ENCODE measurements around the gene CHD2.
"Not testable (repeated sequence)": the region's sequence is repeated elsewhere in the genome, so short reads cannot be mapped to it uniquely, and the experiment has no call there.

Gene CHD2

GRCh38 chr15:93026380-93026817 is 126.3 kb downstream of the CHD2 start:
- peaks cover 66% of the 10 kb centered on the region for H3K4me1 Mint-ChIP-seq
- no peak overlapping the region for H3K4me3 Mint-ChIP-seq
- H3K27me3 Mint-ChIP-seq, result no peaks in the 10 kb centered on the region
- peaks cover 58% of the 10 kb centered on the region for H3K36me3 Mint-ChIP-seq (ENCODE audit: insufficient read depth)
- DNase-seq (ENCODE audit: low spot score in 2 of 2) (no peak), ATAC-seq (replicated peaks; ENCODE audit: extremely low read depth, poor library complexity, severe bottlenecking) (no peak)
- no peaks in the 10 kb centered on the region for H3K9me3 Mint-ChIP-seq
- peak overlapping the region; percentile 66 for H3K27ac Mint-ChIP-seq (ENCODE audit: low read depth)

- peaks cover 56% of the 10 kb centered on the region for H3K4me1 Mint-ChIP-seq
Observed at GRCh38 chr15:93027413-93027812, 127.3 kb downstream of the CHD2 start.

GRCh38 chr15:93028111-93028631 is 128.0 kb downstream of the CHD2 start:
- H3K36me3 Mint-ChIP-seq (ENCODE audit: insufficient read depth), result peaks cover 40% of the 10 kb centered on the region
- peaks cover 49% of the 10 kb centered on the region for H3K4me1 Mint-ChIP-seq
- no peak overlapping the region for H3K4me3 Mint-ChIP-seq
- H3K27me3 Mint-ChIP-seq, result no peaks in the 10 kb centered on the region
- no peaks in the 10 kb centered on the region for H3K9me3 Mint-ChIP-seq
- DNase-seq (ENCODE audit: low spot score in 2 of 2), result no peak
- H3K27ac Mint-ChIP-seq (ENCODE audit: low read depth), result peak overlapping the region; percentile 29
- ATAC-seq (replicated peaks; ENCODE audit: extremely low read depth, poor library complexity, severe bottlenecking), result no peak

More at GRCh38 chr15:93027413-93027812, 127.3 kb downstream of the CHD2 start:
- ATAC-seq (replicated peaks; ENCODE audit: extremely low read depth, poor library complexity, severe bottlenecking) (no peak), DNase-seq (ENCODE audit: low spot score in 2 of 2) (no peak)
- Mint-ChIP-seq H3K36me3 (ENCODE audit: insufficient read depth) (peaks cover 48% of the 10 kb centered on the region), H3K27ac (ENCODE audit: low read depth) (peak overlapping the region; percentile 35), H3K9me3 (no peaks in the 10 kb centered on the region), H3K27me3 (no peaks in the 10 kb centered on the region), H3K4me3 (no peak overlapping the region)

- ATAC-seq (replicated peaks; ENCODE audit: extremely low read depth, poor library complexity, severe bottlenecking) (no peak), DNase-seq (ENCODE audit: low spot score in 2 of 2) (no peak)
- Mint-ChIP-seq H3K4me3 (no peak overlapping the region), H3K36me3 (ENCODE audit: insufficient read depth) (peaks cover 35% of the 10 kb centered on the region), H3K9me3 (no peaks in the 10 kb centered on the region), H3K27ac (ENCODE audit: low read depth) (peak overlapping the region; percentile 29), H3K4me1 (peaks cover 43% of the 10 kb centered on the region), H3K27me3 (no peaks in the 10 kb centered on the region)
Observed at GRCh38 chr15:93028632-93029213, 128.6 kb downstream of the CHD2 start.

DNA sequence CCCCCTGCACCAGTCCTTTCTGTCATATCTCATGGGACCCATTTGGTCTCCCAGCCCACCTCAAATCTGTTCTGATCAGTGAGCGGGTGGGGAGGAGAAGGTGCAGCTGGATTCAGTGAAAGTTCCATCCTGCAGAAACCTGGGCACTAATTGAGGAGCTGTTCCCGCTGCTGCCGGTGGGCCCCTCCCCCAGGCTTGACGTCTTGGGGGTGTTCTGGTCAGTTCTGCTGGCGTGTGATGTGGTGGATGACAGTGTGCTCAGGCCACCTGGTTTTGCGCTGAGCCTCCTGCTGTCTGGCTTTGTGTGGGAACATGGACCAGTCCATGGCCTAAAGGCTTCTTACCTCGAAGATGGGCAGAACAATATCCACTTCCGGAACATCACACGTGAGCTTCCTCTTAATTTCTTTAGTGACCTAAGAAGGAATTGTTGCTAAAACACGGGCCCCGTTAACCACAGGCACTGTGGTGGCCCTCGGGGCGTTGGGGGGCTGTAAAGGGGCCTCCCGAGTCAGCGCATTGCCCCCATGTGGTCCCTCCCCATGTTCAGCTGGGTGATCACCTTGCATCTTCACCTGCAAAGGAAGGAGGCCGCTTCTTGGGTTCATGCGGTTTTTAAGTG is 129.2 kb downstream of the CHD2 start:
- Mint-ChIP-seq H3K9me3 (no peaks in the 10 kb centered on the region), H3K27me3 (no peaks in the 10 kb centered on the region), H3K4me3 (no peak overlapping the region), H3K36me3 (ENCODE audit: insufficient read depth) (peaks cover 29% of the 10 kb centered on the region), H3K27ac (ENCODE audit: low read depth) (peak overlapping the region; percentile 26), H3K4me1 (peaks cover 38% of the 10 kb centered on the region)
- ATAC-seq (replicated peaks; ENCODE audit: extremely low read depth, poor library complexity, severe bottlenecking) (no peak), DNase-seq (ENCODE audit: low spot score in 2 of 2) (no peak)

GRCh38 chr15:93029836-93030429 is 129.8 kb downstream of the CHD2 start:
- H3K4me1 Mint-ChIP-seq, result peaks cover 32% of the 10 kb centered on the region
- ATAC-seq (replicated peaks; ENCODE audit: extremely low read depth, poor library complexity, severe bottlenecking), result no peak
- peak overlapping the region; percentile 26 for H3K27ac Mint-ChIP-seq (ENCODE audit: low read depth)
- no peak for DNase-seq (ENCODE audit: low spot score in 2 of 2)
- H3K4me3 Mint-ChIP-seq, result no peak overlapping the region
- no peaks in the 10 kb centered on the region for H3K27me3 Mint-ChIP-seq
- no peaks in the 10 kb centered on the region for H3K9me3 Mint-ChIP-seq
- H3K36me3 Mint-ChIP-seq (ENCODE audit: insufficient read depth), result peaks cover 23% of the 10 kb centered on the region

DNA sequence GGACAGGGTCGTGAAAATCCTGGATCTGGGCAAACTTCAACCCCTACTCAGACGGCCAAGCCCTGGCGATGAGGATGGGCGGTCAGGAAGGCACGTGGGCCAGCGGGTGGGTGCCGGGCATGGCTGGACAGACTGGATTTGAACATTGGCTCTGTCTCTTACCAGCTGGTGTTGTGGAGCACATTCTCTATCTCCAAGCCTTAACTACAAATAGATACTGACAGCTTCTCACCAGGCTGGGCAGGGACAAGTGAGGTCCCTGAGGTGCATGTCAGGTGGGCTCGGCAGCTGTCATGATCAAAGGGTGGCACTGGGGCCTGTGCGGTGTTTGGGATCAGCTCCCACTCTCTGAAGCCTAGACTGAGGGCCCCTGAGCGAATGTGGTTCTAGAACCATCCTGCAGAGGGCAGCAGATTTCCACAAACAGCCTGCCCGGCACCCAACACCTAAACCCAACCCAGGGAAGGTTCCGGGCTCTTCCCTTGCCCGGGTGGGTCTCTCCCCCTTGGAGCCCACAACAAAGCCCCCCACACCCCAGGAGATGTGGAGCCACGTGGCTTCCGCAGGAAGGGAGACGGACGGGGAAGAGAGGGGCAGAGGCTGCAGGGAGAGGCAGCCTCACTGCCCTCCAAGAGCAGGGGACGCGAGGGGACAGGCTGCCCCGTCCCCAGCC is 130.4 kb downstream of the CHD2 start:
- no peak overlapping the region for H3K27ac Mint-ChIP-seq (ENCODE audit: low read depth)
- H3K4me3 Mint-ChIP-seq, result no peak overlapping the region
- peak; percentile 53 to 64 for DNase-seq (ENCODE audit: low spot score in 2 of 2)
- H3K36me3 Mint-ChIP-seq (ENCODE audit: insufficient read depth), result peaks cover 16% of the 10 kb centered on the region
- H3K4me1 Mint-ChIP-seq, result peaks cover 26% of the 10 kb centered on the region
- peak; percentile 85 for ATAC-seq (replicated peaks; ENCODE audit: extremely low read depth, poor library complexity, severe bottlenecking)
- no peaks in the 10 kb centered on the region for H3K27me3 Mint-ChIP-seq
- H3K9me3 Mint-ChIP-seq, result no peaks in the 10 kb centered on the region

DNA sequence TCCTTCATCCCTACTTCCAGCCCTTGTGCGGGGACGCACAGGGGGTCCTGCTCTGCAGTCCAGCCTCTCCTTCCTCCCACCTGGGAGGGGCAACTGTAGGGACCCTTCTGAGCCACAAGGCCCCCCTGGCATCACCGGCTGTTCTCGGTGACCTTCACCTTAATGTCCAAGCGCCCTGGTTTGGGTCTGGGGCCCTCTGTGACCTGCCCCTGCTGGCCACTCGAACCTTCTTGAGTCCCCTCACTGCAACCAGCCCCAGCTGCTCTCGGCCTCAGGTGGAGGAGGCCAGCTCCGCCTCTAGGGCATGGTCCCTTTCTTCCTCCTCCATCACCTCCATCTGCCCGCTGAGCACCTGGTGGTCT is 131.0 kb downstream of the CHD2 start:
- no peak overlapping the region for H3K27ac Mint-ChIP-seq (ENCODE audit: low read depth)

DNA sequence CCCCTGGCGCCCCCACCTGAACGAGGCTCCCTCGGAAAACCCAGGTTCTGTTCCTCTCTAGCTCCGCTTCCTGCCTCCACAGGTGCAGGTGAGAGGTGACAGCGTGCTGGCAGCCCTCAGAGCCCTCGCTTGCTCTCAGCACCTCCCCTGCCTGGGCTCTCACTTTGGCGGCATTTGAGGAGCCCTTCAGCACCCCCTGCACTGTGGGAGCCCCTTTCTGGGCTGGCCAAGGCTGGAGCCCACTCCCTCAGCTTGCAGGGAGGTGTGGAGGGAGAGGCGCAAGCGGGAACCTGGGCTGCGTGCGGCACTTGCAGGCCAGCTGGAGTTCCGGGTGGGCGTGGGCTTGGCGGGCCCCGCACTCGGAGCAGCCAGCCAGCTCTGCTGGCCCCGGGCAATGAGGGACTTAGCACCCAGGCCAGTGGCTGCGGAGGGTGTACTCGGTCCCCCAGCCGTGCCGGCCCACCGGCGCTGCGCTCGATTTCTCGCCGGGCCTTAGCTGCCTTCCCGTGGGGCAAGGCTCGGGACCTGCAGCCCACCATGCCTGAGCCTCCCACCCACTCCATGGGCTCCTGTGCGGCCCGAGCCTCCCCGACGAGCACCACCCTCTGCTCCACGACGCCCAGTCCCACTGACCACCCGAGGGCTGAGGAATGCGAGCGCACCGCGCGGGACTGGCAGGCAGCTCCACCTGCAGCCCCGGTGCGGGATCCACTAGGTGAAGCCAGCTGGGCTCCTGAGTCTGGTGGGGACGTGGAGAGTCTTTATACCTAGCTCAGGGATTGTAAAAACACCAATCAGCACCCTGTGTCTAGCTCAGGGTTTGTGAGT is 131.6 kb downstream of the CHD2 start:
- not testable (repeated sequence) for DNase-seq (ENCODE audit: low spot score in 2 of 2); H3K27me3 Mint-ChIP-seq; ATAC-seq (replicated peaks; ENCODE audit: extremely low read depth, poor library complexity, severe bottlenecking); H3K27ac Mint-ChIP-seq (ENCODE audit: low read depth); H3K4me3 Mint-ChIP-seq; H3K9me3 Mint-ChIP-seq
- Mint-ChIP-seq H3K36me3 (ENCODE audit: insufficient read depth) (peaks cover 12% of the 10 kb centered on the region), H3K4me1 (peaks cover 22% of the 10 kb centered on the region)

More for the DNA sequence above, 131.0 kb downstream of the CHD2 start:
- Mint-ChIP-seq H3K4me3 (no peak overlapping the region), H3K9me3 (no peaks in the 10 kb centered on the region), H3K36me3 (ENCODE audit: insufficient read depth) (peaks cover 14% of the 10 kb centered on the region), H3K4me1 (peaks cover 25% of the 10 kb centered on the region), H3K27me3 (no peaks in the 10 kb centered on the region)
- DNase-seq (ENCODE audit: low spot score in 2 of 2), result no peak
- ATAC-seq (replicated peaks; ENCODE audit: extremely low read depth, poor library complexity, severe bottlenecking), result no peak

DNA sequence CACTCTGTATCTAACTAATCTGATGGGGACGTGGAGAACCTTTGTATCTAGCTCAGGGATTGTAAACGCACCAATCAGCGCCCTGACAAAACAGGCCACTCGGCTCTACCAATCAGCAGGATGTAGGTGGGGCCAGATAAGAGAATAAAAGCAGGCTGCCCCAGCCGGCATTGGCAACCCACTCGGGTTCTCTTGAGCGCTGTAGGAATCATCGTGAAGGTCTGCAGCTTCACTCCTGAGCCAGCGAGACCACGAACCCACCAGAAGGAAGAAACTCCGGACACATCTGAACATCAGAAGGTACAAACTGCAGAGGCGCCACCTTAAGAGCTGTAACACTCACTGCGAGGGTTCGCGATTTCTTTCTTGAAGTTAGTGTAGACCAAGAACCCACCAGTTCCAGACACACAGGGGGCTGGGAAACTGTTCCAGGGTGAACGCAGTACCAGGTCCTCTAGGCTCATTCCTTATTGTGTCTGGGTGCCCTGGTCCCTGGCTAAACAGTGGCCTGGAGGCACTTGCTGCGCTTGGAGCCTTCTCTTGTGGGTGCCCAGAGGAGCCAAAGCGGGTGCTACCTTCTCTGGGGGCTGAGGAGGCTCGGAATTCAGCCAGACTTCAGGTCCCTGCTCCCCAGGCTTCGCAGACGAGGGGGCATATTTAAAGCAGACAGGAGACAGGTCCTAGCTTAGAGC is 132.5 kb downstream of the CHD2 start:
- H3K36me3 Mint-ChIP-seq (ENCODE audit: insufficient read depth); H3K4me3 Mint-ChIP-seq; DNase-seq (ENCODE audit: low spot score in 2 of 2); ATAC-seq (replicated peaks; ENCODE audit: extremely low read depth, poor library complexity, severe bottlenecking); H3K9me3 Mint-ChIP-seq; H3K27ac Mint-ChIP-seq (ENCODE audit: low read depth); H3K27me3 Mint-ChIP-seq: not testable (repeated sequence)
- H3K4me1 Mint-ChIP-seq, result peaks cover 21% of the 10 kb centered on the region

DNA sequence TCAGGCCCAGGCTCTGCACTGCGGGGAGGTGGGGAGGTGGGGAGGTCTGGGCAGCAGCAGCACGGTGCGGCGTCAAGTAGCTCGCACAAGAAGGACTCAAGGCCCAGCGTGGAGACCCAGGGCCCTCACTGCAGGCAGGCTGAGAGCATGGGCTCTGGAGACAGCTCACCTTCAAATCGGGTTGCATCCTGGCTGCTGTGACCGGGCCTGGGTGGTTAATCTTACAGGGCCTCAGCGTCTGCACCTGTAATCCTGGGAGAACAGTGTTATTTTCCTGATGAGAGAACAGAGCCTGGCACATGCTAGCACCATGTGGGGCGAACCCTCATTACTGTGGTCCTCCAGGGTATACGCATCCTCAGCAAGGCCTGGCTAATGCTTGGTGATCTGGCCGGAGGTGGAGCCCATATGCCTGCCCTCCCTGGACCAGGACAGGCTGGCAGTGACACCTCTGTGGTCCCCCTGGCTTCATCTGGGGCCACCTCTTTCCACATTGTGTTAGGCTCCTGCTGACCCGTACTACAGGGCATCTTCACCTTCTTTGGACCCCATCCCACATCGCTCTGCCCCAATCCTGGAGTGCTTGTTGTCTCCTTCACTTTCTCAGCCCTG is 133.4 kb downstream of the CHD2 start:
- H3K36me3 Mint-ChIP-seq (ENCODE audit: insufficient read depth), result peaks cover 7% of the 10 kb centered on the region
- H3K4me3 Mint-ChIP-seq, result no peak overlapping the region
- DNase-seq (ENCODE audit: low spot score in 2 of 2) (no peak), ATAC-seq (replicated peaks; ENCODE audit: extremely low read depth, poor library complexity, severe bottlenecking) (no peak)
- H3K9me3 Mint-ChIP-seq, result no peaks in the 10 kb centered on the region
- peaks cover 21% of the 10 kb centered on the region for H3K4me1 Mint-ChIP-seq
- no peaks in the 10 kb centered on the region for H3K27me3 Mint-ChIP-seq
- H3K27ac Mint-ChIP-seq (ENCODE audit: low read depth), result no peak overlapping the region

All from central memory CD8-positive, alpha-beta T cell (primary cell).